Retinal pigment epithelial cell (primary cell): ENCODE data around the gene ING4.

Experiments
- DNase-seq: peaks from one replicate; pipeline ENCODE4 v3.0.0-alpha.2; 2010; ENCODE audit warnings: low read depth
- H3K4me3 ChIP-seq: 2 replicates; pipeline ENCODE4 v1.5.1; 2011; ENCODE audit warnings: mild to moderate bottlenecking, low read length, control low read depth, moderate library complexity
- TF ChIP-seq, protein P1 (sequence below): conservative IDR thresholded peaks from 2 replicates; pipeline ENCODE4 v1.5.1; 2011; ENCODE audit warnings: low read depth, low read length, control low read depth, inconsistent platforms

The ING4 gene

DNA sequence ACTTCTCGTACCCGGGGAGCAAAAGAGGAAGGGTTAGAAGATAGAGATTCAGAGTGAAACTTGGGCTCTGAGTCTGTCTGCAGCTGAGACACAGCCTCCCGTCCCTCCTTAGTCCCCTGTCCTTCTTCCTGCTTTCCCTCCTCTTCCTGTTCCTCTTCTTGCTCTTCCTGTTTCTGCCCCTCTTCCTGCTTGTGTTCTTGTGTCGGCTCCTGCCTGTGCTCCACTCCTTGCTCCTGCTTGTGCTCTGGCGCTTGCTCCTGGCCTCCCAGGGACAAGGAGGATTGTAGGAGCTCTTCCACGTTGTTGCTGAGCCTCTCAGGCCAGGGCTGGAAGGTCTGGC, 18.7 kb downstream of the ING4 start:
- TF ChIP-seq, protein P1, sequence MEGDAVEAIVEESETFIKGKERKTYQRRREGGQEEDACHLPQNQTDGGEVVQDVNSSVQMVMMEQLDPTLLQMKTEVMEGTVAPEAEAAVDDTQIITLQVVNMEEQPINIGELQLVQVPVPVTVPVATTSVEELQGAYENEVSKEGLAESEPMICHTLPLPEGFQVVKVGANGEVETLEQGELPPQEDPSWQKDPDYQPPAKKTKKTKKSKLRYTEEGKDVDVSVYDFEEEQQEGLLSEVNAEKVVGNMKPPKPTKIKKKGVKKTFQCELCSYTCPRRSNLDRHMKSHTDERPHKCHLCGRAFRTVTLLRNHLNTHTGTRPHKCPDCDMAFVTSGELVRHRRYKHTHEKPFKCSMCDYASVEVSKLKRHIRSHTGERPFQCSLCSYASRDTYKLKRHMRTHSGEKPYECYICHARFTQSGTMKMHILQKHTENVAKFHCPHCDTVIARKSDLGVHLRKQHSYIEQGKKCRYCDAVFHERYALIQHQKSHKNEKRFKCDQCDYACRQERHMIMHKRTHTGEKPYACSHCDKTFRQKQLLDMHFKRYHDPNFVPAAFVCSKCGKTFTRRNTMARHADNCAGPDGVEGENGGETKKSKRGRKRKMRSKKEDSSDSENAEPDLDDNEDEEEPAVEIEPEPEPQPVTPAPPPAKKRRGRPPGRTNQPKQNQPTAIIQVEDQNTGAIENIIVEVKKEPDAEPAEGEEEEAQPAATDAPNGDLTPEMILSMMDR, result no peak
- DNase-seq, result no peak
- no peak overlapping the region for H3K4me3 ChIP-seq

DNA sequence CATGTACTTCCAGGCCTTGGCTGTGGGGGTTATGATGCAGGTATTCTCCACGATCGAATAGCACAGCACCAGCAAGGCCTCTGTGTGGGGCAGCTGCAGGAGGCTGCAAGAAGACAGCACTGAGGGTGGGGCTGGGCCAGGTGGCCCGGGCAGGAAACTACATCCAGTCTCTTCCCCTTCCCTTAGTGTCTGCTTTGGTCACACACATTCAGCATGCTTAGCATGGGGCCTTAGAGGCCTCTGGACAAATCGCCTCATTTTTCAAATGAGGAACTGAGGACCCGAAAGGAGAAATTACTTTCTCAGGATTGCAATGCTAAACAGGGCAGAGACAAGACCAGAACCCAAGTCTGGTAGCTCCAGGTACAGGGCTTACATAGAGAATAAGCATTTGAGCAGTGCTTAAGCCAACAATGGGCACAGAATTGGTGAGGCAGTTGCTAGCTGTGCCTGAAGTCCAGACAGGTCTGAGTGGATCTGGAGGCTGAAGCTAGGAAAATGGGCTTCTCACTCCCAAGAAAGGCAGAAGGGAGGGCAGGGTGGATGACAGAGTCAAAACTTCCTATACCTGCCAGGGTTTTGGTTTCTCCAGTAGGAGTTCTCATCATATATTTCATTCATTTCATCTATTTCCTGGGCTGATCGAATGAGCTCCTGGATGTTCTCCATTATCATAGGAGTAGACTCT, 19.2 kb downstream of the ING4 start:
- TF ChIP-seq, protein P1, result no peak
- no peak for DNase-seq
- no peak overlapping the region for H3K4me3 ChIP-seq

DNA sequence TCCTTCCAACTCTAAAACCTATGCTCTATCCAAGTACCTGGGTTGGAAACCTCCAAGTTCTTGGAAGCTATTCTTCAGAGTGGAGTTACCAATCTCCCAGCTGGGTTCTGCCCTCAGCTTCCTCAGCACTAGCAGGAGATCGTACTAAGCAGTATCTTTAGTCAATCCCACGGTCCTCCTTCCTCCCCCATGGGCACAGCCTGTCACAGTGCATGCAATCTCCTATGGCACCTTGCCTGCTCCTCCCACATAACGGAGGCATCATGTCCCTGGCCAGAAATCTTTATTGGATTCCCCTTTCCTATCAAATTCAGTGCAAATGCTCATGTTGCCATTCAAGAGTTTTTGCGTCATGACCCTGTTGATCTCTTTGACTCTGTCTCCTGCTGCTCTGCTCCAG, 21.8 kb downstream of the ING4 start:
- no peak overlapping the region for H3K4me3 ChIP-seq
- no peak for DNase-seq
- TF ChIP-seq, protein P1, result no peak

DNA sequence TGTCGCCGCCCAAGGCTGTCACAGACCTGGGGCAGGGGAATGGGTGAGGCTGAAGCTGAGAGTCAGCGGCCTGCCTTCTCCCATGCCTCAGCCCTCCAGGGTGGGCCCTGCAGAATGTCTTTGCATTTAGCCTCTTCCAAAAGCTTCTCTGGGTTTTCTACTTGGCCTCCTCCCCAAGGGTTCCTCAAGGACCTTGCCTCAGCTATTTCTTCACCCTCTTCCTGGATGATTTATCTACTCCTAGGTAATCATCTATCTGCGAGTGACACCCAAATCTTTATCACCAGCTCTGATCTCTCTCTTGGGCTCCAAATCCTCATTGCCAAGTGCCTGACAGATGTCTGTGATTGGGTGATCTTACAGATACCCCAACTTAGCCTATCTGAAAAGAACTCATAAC, 22.4 kb downstream of the ING4 start:
- DNase-seq, result no peak
- H3K4me3 ChIP-seq, result no peak overlapping the region
- TF ChIP-seq, protein P1, result no peak

DNA sequence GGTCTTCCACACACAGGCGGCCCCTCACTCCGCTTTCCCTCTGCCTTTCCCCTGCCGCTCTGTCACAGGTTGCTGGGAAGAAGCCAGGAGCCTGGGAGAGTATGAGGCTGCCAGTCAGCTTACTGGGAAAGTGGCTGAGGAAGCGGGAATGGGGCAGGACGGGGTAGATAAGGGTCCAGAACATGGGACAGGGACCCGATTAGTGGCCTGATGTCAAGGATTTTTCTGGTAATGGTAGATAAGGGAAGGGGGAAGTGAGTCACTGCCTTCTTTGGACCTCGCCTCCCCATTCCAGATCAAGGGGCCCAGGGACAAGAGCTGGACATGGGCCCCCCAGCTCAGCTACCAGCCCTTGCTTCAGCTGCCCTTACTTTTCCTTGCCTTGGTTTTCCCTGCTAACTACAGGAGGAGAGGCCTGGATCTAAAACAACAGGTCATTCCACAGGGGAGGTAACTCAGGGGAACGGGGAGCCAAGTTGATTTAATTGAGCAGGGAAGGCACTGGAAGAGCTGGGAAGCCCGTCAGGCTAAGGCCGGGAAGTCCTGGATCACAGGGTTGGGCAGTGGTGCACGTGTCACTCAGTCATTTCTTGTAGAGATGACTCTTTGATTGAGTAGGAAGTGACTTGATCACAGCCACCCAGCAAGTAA, 23.6 kb downstream of the ING4 start:
- DNase-seq, result no peak
- H3K4me3 ChIP-seq, result no peak overlapping the region
- TF ChIP-seq, protein P1, result no peak

DNA sequence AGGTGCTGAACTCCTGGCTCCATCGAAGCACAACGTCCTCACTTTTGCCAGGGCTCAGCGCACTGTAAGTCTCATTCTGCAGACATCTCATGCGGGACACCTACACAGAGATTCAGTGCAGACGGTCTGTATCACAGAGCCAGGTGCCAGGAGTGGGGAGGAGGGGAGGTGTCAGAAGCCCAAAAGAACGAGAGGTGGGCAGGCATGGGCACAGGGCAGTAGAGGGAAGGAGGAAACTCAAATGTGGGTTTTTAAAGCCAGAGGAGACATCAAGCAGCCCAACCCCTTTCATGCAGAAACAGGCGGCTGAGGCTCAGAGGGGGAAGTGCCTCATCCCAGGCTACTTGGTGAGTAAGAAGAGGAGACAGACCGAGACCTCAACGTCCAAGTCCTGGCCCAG, 24.6 kb downstream of the ING4 start:
- no peak for DNase-seq
- TF ChIP-seq, protein P1, result no peak
- no peak overlapping the region for H3K4me3 ChIP-seq
